MCF 10A (cell line): Measurements from ENCODE around the gene ZNF135. TPM values are rescaled to one million over a fixed set of nuclear protein-coding genes. Genes with fewer than 3 reads are reported as not detected.

Experiments used
- BruUV-seq: library from RNA; stranded (reverse); fragments of 400-500 nt; replicated peaks from 2 replicates; lab custom pipeline; 2021; lab: Mats Ljungman, UMichigan
- CTCF ChIA-PET: fragments of 300-600 bp; sonication (Branson Sonifier 250); formaldehyde crosslinking; extraction: SDS; loops from one replicate; lab custom pipeline; 2021; ENCODE audit warnings: antibody characterized with exemption, inconsistent platforms; lab: Yijun Ruan, JAX
- POLR2A ChIA-PET: fragments of 300-600, 350-650 bp; sonication (Branson Sonifier 250); formaldehyde crosslinking; extraction: SDS; loops from one replicate; lab custom pipeline; 2020; ENCODE audit warnings: antibody characterized with exemption, inconsistent platforms; lab: Yijun Ruan, JAX
- DNase-seq: peaks from one replicate; pipeline ENCODE4 v3.0.0-alpha.2; 2018; ENCODE audit not compliant: unreplicated experiment
- H3K27ac Mint-ChIP-seq: one replicate; pipeline ENCODE4 v1.8.0; 2022; ENCODE audit warnings: mild to moderate bottlenecking, low read depth, mixed read lengths; ENCODE audit not compliant: unreplicated experiment
- H3K27me3 Mint-ChIP-seq: one replicate; pipeline ENCODE4 v1.8.0; 2022; ENCODE audit warnings: mixed read lengths; ENCODE audit not compliant: insufficient read depth, unreplicated experiment
- H3K36me3 Mint-ChIP-seq: one replicate; pipeline ENCODE4 v1.8.0; 2022; ENCODE audit warnings: mild to moderate bottlenecking, moderate library complexity, mixed read lengths; ENCODE audit not compliant: insufficient read depth, unreplicated experiment
- H3K4me1 Mint-ChIP-seq: one replicate; pipeline ENCODE4 v1.8.0; 2022; ENCODE audit warnings: mixed read lengths; ENCODE audit not compliant: insufficient read depth, unreplicated experiment
- H3K4me3 Mint-ChIP-seq: one replicate; pipeline ENCODE4 v1.8.0; 2022; ENCODE audit warnings: mild to moderate bottlenecking, moderate library complexity, mixed read lengths; ENCODE audit not compliant: unreplicated experiment
- H3K9me3 Mint-ChIP-seq: one replicate; pipeline ENCODE4 v1.8.0; 2022; ENCODE audit warnings: mixed read lengths; ENCODE audit not compliant: unreplicated experiment
- CTCF ChIP-seq: fragments of 200-600 bp; IDR thresholded peaks from one replicate; pipeline ENCODE4 v1.8.0; 2022; ENCODE audit warnings: antibody characterized with exemption, mild to moderate bottlenecking; ENCODE audit not compliant: unreplicated experiment
- intact Hi-C: fragments of 100-400 bp; cut with micrococcal nuclease; formaldehyde crosslinking; loops from 2 replicates; pipeline ENCODE4 v1.14.1; 2022
- total RNA-seq: library from RNA; stranded (reverse); gene quantifications from 2 replicates; pipeline ENCODE4 v1.2.3, GENCODE V29; 2022

Gene ZNF135
- total RNA-seq, 1 experiment from 2014 or later, result not detected

DNA sequence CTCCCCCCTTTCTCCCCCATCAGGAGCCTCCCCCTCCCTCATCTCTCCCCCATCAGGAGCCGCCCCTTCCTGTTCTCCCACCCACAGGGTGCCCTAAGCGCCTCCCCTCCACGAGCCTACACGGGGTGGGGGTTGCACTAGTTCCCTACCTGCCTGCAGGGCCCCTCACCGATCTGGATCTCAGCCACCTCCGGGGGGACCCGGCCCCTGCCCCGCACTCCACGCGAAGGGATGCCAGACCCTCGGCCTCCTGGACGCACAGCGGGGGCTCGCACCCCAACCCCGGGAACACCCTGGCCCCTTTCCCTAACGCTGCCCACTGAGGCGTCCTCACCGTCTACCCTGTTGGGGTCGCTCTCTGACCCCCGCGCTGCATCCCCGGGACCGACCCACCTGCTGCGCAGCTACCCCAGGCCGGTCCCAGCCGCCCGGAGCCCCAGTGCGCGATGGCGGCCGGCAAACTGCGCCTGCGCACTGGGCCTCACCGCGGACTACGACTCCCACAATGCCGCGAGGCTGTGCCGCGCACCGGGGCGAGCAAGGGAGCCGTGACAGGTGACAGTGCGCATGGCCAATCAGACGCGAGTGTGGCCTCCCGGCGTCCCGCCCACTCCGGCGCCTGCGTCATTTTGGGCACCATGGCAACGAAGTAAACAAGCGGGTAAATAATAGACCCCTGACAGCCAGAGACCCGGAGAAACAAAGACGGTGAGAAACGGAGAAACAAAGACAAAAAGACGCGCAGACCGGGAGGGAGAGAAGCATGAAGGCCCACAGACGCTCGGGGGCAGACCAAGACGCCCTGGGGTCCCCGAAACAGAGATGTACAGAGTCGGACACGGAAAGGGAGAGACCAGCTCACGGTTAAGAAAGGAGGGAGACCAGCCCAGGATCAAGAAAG lies 38.9 kb downstream of the ZNF135 start, which contains the start of gene ZSCAN18:
TSS of gene ZSCAN18 (minus strand) at position 451 of the 901 bp plus-strand sequence. CDS start 7,964 bp downstream, outside the sequence.
- intact Hi-C loops, result no loop called here
- no peak for TF ChIP-seq CTCF
- H3K27ac Mint-ChIP-seq, result no peak within 1 kb of the TSS
- H3K36me3 Mint-ChIP-seq, result no peaks in the 10 kb centered on the region
- no peaks in the 10 kb centered on the region for H3K27me3 Mint-ChIP-seq
- no peak for DNase-seq
- ChIA-PET CTCF (no interaction called here), POLR2A (no interaction called here)
- peaks cover 23% of the 10 kb centered on the region for H3K9me3 Mint-ChIP-seq
- no TSS peak for BruUV-seq
- no peak within 1 kb of the TSS for H3K4me3 Mint-ChIP-seq
- no peaks in the 10 kb centered on the region for H3K4me1 Mint-ChIP-seq

DNA sequence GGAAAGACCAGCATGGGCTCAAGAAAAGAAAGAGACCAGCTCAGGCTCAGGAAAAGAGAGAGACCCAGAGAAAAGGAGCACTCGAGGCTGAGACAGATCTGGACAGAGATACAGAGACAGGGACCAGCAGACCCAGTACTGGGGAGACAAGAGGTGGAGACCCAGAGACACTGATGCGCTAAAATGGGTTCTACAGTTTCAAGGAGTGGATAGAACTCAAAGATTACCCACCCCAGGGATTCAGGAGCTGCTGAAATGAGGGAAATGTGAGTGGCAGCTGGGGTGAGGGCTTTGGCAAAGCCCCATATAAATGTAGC lies 39.6 kb downstream of the ZNF135 start:
- Mint-ChIP-seq H3K36me3 (no peaks in the 10 kb centered on the region), H3K27ac (no peak overlapping the region)

DNA sequence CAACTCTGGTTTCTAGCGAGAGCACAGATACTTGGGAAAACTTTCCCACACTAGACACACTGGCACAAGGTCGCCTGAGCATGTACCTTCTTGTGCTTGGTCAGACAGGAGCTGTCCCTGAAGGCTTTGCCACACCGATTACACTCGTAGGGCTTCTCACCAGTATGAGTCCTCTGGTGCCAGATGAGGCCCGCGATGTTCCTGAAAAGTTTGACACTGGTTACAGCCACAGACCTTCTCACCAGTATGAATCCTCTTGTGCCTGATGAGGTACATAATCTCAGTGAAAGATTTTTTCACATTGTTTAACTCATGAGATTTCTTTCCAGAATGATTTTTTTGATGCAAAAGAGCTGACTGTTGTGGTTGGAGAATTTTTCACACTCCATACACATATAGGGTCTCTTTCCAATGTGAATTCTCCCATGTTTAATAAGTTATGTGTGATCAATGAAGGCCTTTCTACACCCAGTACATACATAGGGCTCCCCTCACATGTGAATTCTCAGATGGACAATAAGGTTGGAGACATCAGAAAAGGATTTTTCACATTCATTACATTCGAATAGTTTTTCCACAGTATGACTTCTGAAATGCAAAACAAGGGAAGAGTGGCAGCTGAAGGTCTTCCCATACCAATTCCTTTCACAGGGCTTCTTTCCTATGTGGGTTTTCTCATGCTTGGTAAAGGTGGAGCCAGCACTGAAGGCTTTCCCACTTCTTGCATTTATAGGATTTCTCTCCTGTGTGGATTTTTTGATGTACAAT lies 48.9 kb downstream of the ZNF135 start:
- intact Hi-C loops, result no loop called here
- no peaks in the 10 kb centered on the region for H3K36me3 Mint-ChIP-seq
- ChIA-PET CTCF (no interaction called here), POLR2A (no interaction called here)
- BruUV-seq, result no TSS peak
- no peak for DNase-seq
- no peak overlapping the region for H3K4me3 Mint-ChIP-seq
- TF ChIP-seq CTCF, result no peak
- H3K27ac Mint-ChIP-seq, result no peak overlapping the region
- H3K27me3 Mint-ChIP-seq, result no peaks in the 10 kb centered on the region
- peaks cover 20% of the 10 kb centered on the region for H3K9me3 Mint-ChIP-seq
- H3K4me1 Mint-ChIP-seq, result no peaks in the 10 kb centered on the region

More for the DNA sequence above, 39.6 kb downstream of the ZNF135 start:
- no peak for TF ChIP-seq CTCF
- Mint-ChIP-seq H3K4me1 (no peaks in the 10 kb centered on the region), H3K9me3 (peaks cover 18% of the 10 kb centered on the region), H3K27me3 (no peaks in the 10 kb centered on the region), H3K4me3 (no peak overlapping the region)
- POLR2A ChIA-PET, result no interaction called here
- CTCF ChIA-PET, result no interaction called here
- no peak for DNase-seq
- BruUV-seq, result no TSS peak
- intact Hi-C loops, result no loop called here

DNA sequence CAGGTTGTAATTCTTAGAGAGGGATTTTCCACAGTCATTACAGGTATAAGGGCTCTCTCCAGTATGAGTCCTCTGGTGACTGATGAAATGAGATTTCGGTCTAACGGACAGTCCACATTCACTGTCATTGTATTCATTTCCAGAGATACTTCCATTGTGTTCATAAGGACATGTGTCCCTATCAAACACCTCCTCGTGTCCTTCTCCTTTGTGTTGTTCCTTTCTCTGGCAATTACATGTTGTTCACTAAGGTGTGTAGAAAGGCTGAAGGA lies 49.4 kb downstream of the ZNF135 start:
- no peaks in the 10 kb centered on the region for H3K36me3 Mint-ChIP-seq
- DNase-seq, result no peak
- ChIA-PET POLR2A (no interaction called here), CTCF (no interaction called here)
- no peaks in the 10 kb centered on the region for H3K27me3 Mint-ChIP-seq
- H3K4me3 Mint-ChIP-seq, result no peak overlapping the region
- TF ChIP-seq CTCF, result no peak
- no peak overlapping the region for H3K27ac Mint-ChIP-seq
- intact Hi-C loops, result no loop called here
- no peaks in the 10 kb centered on the region for H3K4me1 Mint-ChIP-seq
- BruUV-seq, result no TSS peak
- H3K9me3 Mint-ChIP-seq, result peaks cover 20% of the 10 kb centered on the region
